Right renal cortex interstitium (tissue), 3 donors: ENCODE data around the gene ABCA5. TPM values are rescaled to one million over a fixed set of nuclear protein-coding genes. Genes with fewer than 3 reads are reported as not detected.
"Not testable (repeated sequence)": the region's sequence is repeated elsewhere in the genome, so short reads cannot be mapped to it uniquely, and the experiment has no call there.

Source experiments
- DNase-seq, 3 donors: peaks; one replicate each; pipeline ENCODE4 v3.0.0-alpha.2; 2013; ENCODE audit warnings: low read depth in 3 of 3, low spot score in 2 of 3
- polyA plus RNA-seq, 3 donors: library from polyadenylated mRNA; unstranded; fragments of 120-200 nt; gene quantifications; one replicate each; pipeline ENCODE4 v1.2.1, GENCODE V29; 2013; ENCODE audit not compliant: insufficient read length in 3 of 3

ABCA5 gene
- polyA plus RNA-seq, 3 donors = 24.9 to 28.8 (median 25.1) TPM

- no peak for DNase-seq
Observed at GRCh38 chr17:69326377-69327059, 415 bp downstream of the ABCA5 start.

GRCh38 chr17:69325518-69326376 is 1.2 kb downstream of the ABCA5 start:
- DNase-seq = no peak

GRCh38 chr17:69323806-69324205 is 3.1 kb downstream of the ABCA5 start:
- DNase-seq = no peak

- DNase-seq = no peak
Observed at GRCh38 chr17:69320908-69321238, 6.1 kb downstream of the ABCA5 start.

- DNase-seq = no peak
Observed at GRCh38 chr17:69320210-69320907, 6.6 kb downstream of the ABCA5 start.

- DNase-seq = no peak
Observed at GRCh38 chr17:69317625-69318024, 9.3 kb downstream of the ABCA5 start.

GRCh38 chr17:69314246-69315065 is 12.5 kb downstream of the ABCA5 start:
- no peak for DNase-seq

- DNase-seq = no peak
Observed at GRCh38 chr17:69305177-69305576, 21.8 kb downstream of the ABCA5 start.

GRCh38 chr17:69302682-69303081 is 24.3 kb downstream of the ABCA5 start:
- no peak for DNase-seq

GRCh38 chr17:69300222-69300621 is 26.7 kb downstream of the ABCA5 start:
- DNase-seq = no peak

- DNase-seq = not testable (repeated sequence)
Observed at GRCh38 chr17:69298120-69298722, 28.7 kb downstream of the ABCA5 start.

- no peak for DNase-seq
Observed at GRCh38 chr17:69287168-69287567, 39.8 kb downstream of the ABCA5 start.

GRCh38 chr17:69286257-69286656 is 40.7 kb downstream of the ABCA5 start:
- no peak for DNase-seq

GRCh38 chr17:69284646-69285045 is 42.3 kb downstream of the ABCA5 start:
- DNase-seq = no peak

- DNase-seq = no peak
Observed at GRCh38 chr17:69282002-69282401, 44.9 kb downstream of the ABCA5 start.

GRCh38 chr17:69276279-69276678 is 50.7 kb downstream of the ABCA5 start:
- not testable (repeated sequence) for DNase-seq

- DNase-seq = no peak
Observed at GRCh38 chr17:69275751-69276150, 51.2 kb downstream of the ABCA5 start.

- no peak for DNase-seq
Observed at GRCh38 chr17:69271023-69271422, 55.9 kb downstream of the ABCA5 start.

- no peak for DNase-seq
Observed at GRCh38 chr17:69269131-69269998, 57.6 kb downstream of the ABCA5 start.
